Measurements from ENCODE around the gene MKRN2. TPM values are rescaled to one million over a fixed set of nuclear protein-coding genes. Genes with fewer than 3 reads are reported as not detected.

MKRN2 gene
- total RNA-seq, 1 donor from 2014 or later = 25.8 TPM

DNA sequence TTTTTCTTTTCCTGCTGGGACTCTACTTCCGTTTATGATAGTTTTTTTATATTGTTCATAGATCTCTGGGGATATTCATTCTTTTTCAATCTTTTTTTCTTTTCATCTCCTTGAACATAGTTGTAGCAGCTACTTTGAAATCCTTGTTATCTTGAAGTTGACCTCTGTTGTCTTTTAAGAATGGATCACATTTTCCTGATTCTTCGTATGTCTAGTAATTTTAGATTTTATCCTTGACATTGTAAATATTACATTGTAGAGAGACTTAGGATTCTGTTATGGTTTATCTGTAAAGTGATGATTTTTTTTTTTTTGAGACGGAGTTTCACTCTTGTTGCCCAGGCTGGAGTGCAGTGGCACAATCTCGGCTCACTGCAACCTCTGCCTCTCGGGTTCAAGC is 20.5 kb downstream of the MKRN2 start:
- DNase-seq = no peak
- Mint-ChIP-seq H3K27me3 (ENCODE audit: unreplicated experiment) (no peaks in the 10 kb centered on the region), H3K4me3 (ENCODE audit: unreplicated experiment) (no peak overlapping the region), H3K27ac (ENCODE audit: unreplicated experiment) (no peak overlapping the region), H3K9me3 (ENCODE audit: unreplicated experiment) (peaks cover 2% of the 10 kb centered on the region), H3K4me1 (ENCODE audit: low read depth, unreplicated experiment) (no peaks in the 10 kb centered on the region), H3K36me3 (ENCODE audit: unreplicated experiment) (peaks cover 5% of the 10 kb centered on the region)
- TF ChIP-seq, protein P1, sequence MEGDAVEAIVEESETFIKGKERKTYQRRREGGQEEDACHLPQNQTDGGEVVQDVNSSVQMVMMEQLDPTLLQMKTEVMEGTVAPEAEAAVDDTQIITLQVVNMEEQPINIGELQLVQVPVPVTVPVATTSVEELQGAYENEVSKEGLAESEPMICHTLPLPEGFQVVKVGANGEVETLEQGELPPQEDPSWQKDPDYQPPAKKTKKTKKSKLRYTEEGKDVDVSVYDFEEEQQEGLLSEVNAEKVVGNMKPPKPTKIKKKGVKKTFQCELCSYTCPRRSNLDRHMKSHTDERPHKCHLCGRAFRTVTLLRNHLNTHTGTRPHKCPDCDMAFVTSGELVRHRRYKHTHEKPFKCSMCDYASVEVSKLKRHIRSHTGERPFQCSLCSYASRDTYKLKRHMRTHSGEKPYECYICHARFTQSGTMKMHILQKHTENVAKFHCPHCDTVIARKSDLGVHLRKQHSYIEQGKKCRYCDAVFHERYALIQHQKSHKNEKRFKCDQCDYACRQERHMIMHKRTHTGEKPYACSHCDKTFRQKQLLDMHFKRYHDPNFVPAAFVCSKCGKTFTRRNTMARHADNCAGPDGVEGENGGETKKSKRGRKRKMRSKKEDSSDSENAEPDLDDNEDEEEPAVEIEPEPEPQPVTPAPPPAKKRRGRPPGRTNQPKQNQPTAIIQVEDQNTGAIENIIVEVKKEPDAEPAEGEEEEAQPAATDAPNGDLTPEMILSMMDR (IDR thresholded peaks at IDR 0.05; ENCODE audit: partially characterized antibody, unreplicated experiment) = no peak

DNA sequence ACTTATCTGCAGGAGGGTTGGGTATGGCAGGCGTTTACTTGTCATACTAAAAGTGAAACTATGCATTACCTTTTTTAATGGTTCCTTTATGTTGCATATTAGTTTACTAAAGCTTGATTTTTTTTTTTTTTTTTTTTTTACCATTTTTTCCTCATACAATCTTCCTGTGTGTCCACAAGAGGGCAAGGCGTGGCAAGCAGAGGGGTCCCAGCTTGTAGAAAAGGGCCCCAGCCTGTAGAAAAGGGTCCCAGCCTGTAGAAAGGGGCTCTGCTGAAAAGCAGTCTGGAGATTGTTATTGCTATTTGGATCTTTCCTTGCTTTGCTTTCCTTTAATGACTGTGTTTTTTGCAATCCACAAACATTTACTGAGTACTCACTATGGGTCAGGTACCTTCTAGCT is 21.9 kb downstream of the MKRN2 start:
- TF ChIP-seq, protein P1 (IDR thresholded peaks at IDR 0.05; ENCODE audit: partially characterized antibody, unreplicated experiment) = peak; percentile 42
- no peak overlapping the region for H3K4me3 Mint-ChIP-seq (ENCODE audit: unreplicated experiment)
- no peaks in the 10 kb centered on the region for H3K27me3 Mint-ChIP-seq (ENCODE audit: unreplicated experiment)
- peaks cover 2% of the 10 kb centered on the region for H3K4me1 Mint-ChIP-seq (ENCODE audit: low read depth, unreplicated experiment)
- no peak overlapping the region for H3K27ac Mint-ChIP-seq (ENCODE audit: unreplicated experiment)
- H3K9me3 Mint-ChIP-seq (ENCODE audit: unreplicated experiment) = peaks cover 2% of the 10 kb centered on the region
- peaks cover 5% of the 10 kb centered on the region for H3K36me3 Mint-ChIP-seq (ENCODE audit: unreplicated experiment)
- no peak for DNase-seq

DNA sequence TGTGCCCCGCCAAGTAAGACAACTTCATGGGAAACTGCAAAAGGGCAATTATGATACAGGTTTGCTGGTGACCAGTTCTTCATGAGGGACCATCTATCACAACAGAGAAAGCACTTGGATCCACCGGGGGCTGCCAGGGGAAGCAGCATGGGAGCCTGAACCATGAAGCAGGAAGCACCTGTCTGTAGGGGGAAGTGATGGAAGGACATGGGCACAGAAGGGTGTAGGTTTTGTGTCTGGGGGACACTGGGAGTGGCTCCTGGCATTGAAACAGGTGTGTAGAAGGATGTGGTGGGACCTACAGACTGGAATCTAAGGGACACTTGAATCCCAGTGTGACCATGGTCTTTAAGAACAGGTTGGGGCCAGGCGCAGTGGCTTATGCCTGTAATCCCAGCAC is 22.6 kb downstream of the MKRN2 start:
- DNase-seq = no peak
- H3K27me3 Mint-ChIP-seq (ENCODE audit: unreplicated experiment) = peaks cover 7% of the 10 kb centered on the region
- H3K4me3 Mint-ChIP-seq (ENCODE audit: unreplicated experiment) = no peak overlapping the region
- TF ChIP-seq, protein P1 (IDR thresholded peaks at IDR 0.05; ENCODE audit: partially characterized antibody, unreplicated experiment) = no peak
- peaks cover 5% of the 10 kb centered on the region for H3K36me3 Mint-ChIP-seq (ENCODE audit: unreplicated experiment)
- H3K27ac Mint-ChIP-seq (ENCODE audit: unreplicated experiment) = no peak overlapping the region
- H3K4me1 Mint-ChIP-seq (ENCODE audit: low read depth, unreplicated experiment) = peaks cover 2% of the 10 kb centered on the region
- peaks cover 2% of the 10 kb centered on the region for H3K9me3 Mint-ChIP-seq (ENCODE audit: unreplicated experiment)

DNA sequence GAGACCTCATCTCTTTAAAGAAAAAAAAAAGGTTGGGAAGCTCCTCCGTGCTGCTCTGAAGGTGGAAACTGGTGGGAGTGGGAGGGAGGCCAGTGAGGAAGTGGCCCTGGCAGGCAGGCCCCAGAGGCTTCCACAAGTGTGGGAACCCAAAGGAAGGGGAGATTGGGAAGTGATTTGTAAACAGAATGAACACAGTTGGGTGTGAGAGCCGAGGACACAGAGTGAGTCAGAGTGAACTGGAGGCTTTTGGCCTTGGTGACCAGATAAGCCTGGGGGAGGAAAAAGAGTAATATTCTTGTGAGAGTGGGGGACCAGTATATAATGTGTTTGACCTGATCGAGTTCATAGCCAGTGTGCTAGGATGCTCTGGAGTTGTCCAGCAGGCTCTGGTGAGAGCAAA is 23.0 kb downstream of the MKRN2 start:
- Mint-ChIP-seq H3K4me1 (ENCODE audit: low read depth, unreplicated experiment) (peaks cover 2% of the 10 kb centered on the region), H3K27me3 (ENCODE audit: unreplicated experiment) (peaks cover 8% of the 10 kb centered on the region), H3K9me3 (ENCODE audit: unreplicated experiment) (peaks cover 2% of the 10 kb centered on the region), H3K4me3 (ENCODE audit: unreplicated experiment) (no peak overlapping the region), H3K27ac (ENCODE audit: unreplicated experiment) (no peak overlapping the region), H3K36me3 (ENCODE audit: unreplicated experiment) (peaks cover 5% of the 10 kb centered on the region)
- TF ChIP-seq, protein P1 (IDR thresholded peaks at IDR 0.05; ENCODE audit: partially characterized antibody, unreplicated experiment) = no peak
- no peak for DNase-seq

DNA sequence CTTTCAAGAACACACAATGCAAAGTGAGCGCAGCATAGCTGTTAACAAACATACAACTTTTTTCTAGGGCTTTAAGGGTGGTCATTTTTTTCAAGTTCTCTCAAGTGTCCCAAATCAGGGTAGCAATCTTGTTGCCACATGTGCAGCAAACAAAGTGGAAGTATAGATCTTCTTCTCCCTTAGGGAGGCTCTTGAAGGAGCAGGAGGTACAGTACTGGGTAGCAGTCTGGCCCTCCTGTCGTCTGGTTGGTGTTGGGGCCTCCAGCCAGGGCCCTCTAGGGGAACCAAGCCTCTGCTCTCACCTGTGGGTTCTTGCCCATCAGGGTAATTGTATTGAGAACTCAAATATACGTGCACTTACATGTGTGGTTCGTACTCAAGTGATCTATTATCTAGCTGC is 25.8 kb downstream of the MKRN2 start:
- H3K9me3 Mint-ChIP-seq (ENCODE audit: unreplicated experiment) = peaks cover 5% of the 10 kb centered on the region
- no peak overlapping the region for H3K4me3 Mint-ChIP-seq (ENCODE audit: unreplicated experiment)
- peaks cover 12% of the 10 kb centered on the region for H3K4me1 Mint-ChIP-seq (ENCODE audit: low read depth, unreplicated experiment)
- peak overlapping the region; percentile 48 for H3K27ac Mint-ChIP-seq (ENCODE audit: unreplicated experiment)
- no peaks in the 10 kb centered on the region for H3K36me3 Mint-ChIP-seq (ENCODE audit: unreplicated experiment)
- no peak for DNase-seq
- TF ChIP-seq, protein P1 (IDR thresholded peaks at IDR 0.05; ENCODE audit: partially characterized antibody, unreplicated experiment) = no peak
- peaks cover 8% of the 10 kb centered on the region for H3K27me3 Mint-ChIP-seq (ENCODE audit: unreplicated experiment)
